ENCODE results near the gene CAMKK2. TPM values are rescaled to one million over a fixed set of nuclear protein-coding genes. Genes with fewer than 3 reads are reported as not detected.
"Not testable (repeated sequence)": the region's sequence is repeated elsewhere in the genome, so short reads cannot be mapped to it uniquely, and the experiment has no call there.

The CAMKK2 gene
- total RNA-seq: 50.5 TPM
- long read RNA-seq, transcript CAMKK2-208 (16 exons, 2,006 nt): major isoform, 71 of 174 reads
- long read RNA-seq, partial matches to known transcripts: 28 of 174 reads
- long read RNA-seq, other reads (novel, unspliced or antisense): 71 of 174 reads

DNA sequence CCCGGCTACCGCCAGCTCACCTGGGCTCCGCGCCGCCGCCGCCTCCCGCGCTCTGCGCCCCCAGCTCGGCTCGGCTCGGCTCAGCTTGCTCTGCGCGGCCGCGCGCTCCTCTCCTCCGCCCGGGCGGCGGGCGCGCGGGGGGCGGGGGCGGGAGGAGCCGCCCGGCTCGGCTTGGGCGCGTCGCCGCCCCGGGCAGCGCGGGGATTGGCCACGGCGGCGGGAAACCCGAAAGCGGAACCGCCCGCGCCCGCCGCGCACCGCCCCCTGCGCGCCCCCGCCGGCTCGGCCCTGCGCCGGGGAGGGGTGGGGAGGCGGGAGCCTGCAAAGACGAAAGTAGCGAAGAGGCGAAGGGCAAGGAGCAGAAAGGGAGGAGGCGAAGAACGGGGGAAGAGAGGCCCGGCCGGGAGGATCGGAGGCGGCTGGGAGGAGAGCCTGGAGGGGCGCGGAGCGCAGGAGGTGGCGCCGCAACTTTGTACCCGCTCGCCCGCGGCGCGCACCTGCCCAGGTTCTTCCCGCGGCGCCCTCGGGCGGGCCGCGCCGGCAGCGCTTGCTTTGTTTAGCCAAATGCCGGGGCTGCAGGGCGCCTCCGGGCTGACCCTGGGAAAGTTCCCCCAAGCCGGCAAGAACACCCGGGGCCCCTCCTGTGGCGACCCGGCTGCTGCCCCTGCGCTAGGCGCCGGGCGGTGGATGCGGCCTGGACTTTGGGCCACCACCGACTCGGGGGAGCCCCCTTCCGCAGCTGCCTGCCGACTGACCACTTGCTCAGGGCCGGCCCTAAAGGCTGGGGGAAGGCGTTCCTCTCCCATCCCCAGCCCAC is at the start of gene CAMKK2:
Gene CAMKK2, minus strand, starts transcription at position 92 of the 817 bp plus-strand sequence. CDS start 22,183 bp downstream, outside the sequence.
- peak; percentile 95 for DNase-seq (ENCODE audit: low spot score)

DNA sequence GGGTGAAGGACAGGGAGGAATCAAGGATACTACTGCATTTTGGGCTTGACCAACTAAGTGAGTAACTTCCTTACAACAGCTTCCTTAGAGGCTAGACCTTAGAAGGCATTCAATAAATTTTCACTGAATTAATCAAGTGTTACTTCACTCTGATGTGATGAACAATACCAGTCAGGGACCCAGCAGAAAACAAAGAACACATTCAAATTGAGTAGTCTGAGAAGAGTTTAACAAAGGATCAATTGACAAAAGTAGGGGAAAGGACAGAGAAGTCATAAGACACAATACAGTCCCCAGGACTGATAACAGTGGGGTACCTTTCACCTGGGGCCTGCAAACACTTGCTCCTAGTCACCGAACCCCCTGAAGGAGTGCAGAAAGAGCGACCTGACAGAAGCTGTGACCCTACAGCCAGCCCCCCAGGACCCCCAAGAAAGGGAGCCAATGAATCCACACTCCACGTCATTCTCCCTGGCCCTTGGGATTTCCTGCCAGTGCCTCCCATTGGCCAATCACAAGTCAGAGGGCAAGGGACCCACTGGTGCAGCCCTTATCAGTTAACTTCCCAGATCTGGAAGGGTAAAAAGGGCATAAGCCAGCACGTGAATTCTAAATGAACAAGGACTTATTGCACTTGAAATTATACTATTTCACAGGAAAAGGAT is 48.8 kb upstream of the CAMKK2 start:
- no peak for DNase-seq (ENCODE audit: low spot score)

DNA sequence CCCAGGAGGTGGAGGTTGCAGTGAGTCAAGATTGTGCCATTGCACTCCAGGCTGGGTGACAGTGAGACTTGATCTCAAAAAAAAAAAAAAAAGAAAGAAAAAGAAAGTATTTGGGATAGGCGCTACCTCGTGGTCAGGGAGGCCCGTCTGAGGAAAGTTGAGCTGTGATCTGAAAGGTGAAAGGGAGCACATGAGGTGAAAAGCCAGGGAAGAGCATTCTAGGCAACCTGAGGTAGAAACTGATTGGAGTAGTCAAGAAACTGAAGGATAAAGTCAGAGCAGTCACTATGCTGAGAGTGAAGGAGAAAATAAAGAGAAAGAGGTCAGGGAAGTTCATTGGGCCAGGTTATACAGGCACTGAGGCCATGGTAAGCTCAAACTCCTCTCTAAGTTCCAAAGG is 48.0 kb upstream of the CAMKK2 start:
- DNase-seq (ENCODE audit: low spot score): no peak

GRCh38 chr12:121337416-121337815 is 40.9 kb upstream of the CAMKK2 start:
- DNase-seq (ENCODE audit: low spot score): no peak

- DNase-seq (ENCODE audit: low spot score): no peak
These were observed 38.2 kb upstream of the CAMKK2 start for GRCh38 chr12:121334513-121335343.

- no peak for DNase-seq (ENCODE audit: low spot score)
These were observed 37.2 kb upstream of the CAMKK2 start for GRCh38 chr12:121333747-121334146.

GRCh38 chr12:121331248-121331647 is 34.7 kb upstream of the CAMKK2 start:
- no peak for DNase-seq (ENCODE audit: low spot score)

DNA sequence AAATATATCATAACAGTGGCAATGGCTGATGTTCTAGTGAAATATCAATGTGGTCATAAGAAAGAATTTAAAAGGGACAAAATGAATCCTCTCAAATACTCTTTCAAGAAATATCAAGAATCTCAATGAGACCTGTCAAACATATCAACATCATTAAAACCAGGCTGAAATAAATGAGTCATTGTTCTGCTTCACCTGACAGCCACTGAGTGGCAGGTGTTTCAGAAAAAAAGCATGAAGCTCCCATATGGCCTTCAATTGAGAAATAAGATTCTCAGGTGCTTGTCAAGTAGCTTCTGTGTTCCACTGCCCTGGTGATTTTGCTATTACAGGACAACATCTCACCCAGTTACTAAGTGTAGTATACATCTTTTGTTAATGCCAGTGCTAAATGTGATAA is 34.2 kb upstream of the CAMKK2 start:
- DNase-seq (ENCODE audit: low spot score): no peak

GRCh38 chr12:121330195-121330594 is 33.7 kb upstream of the CAMKK2 start:
- no peak for DNase-seq (ENCODE audit: low spot score)

DNA sequence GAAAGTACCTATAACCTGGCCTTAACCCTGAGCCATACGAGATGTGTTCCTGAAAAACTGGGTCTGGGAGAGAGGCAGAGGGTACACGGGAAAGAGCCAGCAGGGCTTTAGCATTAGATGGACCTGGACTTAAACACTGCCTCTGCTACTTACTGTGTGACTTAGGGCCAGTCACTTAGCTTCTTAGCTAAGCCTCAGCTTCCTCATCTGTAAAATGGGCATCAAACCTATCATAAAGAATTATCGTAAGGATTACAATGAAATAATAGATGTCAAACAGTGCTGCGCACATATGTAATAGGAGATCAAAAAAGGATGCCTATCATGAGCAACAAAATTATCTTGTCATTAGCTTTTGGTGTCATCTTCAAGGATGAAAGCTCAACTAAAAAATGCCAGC is 32.1 kb upstream of the CAMKK2 start:
- DNase-seq (ENCODE audit: low spot score): no peak

DNA sequence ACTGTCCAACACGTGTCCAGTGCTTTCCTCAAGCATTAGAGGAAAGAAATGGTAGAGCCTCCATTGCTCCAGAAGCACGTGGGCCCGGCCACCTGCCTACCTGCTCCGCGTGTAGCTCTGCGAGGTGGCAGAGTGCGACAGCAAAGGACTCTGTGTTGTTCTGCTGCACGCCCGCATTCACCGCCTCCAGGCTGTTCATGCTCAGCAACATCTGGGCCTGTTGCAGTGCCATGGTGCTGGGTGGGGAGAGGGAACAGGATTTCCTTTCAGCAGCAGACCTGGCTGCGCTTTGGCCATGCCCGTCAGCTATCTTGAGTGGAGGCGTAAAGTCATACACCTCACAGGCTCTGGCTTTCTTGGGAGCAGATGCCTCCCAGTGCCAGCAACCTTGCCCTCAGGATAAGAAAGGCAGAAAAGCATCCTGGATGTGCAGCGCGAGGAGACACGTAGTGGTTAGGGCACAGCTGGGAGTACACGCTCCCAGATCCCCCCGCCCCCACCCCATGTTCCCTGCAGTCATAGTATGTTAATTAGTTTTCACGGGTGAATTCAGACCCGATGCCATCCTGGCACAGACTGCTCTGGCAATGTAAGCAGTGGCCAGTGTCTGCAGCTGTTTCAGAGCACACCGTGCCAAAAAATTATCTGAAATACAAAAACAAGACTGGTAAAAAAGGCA is 30.6 kb upstream of the CAMKK2 start:
- no peak for DNase-seq (ENCODE audit: low spot score)

DNA sequence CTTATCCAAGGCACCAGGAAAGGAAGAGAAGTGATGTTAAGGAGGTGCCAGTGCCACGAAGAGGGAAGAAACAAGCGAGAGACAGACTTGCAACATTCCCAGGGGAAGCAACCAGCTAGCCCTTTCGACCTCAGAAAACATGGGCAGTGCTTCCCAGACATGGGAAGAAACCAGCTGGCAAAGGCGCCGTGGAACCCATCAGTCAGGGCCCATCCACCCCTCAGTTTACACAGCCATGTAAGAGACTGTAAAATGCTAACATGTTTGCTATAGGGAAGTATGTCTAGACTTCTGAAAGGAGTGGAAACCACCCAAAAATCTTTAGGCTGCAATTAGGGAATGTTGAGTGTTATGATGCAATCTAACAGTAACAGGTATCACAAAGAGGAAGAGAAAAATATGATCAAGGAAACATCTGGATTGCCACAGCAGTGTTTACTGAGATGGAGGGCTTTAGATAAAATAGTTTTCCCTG is 29.4 kb upstream of the CAMKK2 start:
- no peak for DNase-seq (ENCODE audit: low spot score)

GRCh38 chr12:121323908-121324307 is 27.4 kb upstream of the CAMKK2 start:
- no peak for DNase-seq (ENCODE audit: low spot score)

DNA sequence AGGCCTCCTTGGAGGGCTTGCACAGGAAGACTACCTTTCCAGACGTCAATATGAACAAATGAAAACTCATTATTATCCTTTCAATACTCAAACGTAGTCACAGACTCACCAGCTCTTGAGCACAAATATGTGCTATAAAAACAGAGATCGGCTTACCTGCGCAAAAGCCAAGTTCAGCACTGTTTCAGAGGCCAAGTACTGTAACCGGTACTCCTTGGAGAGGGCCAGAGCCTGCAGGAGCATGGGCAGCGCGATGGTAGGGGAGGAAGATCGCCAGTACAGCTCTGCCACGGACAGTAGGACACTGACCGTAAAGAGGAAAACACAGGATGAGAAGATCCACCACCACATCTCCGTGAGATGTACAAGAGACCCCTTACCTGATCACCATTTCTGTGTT is 21.6 kb upstream of the CAMKK2 start:
- no peak for DNase-seq (ENCODE audit: low spot score)

GRCh38 chr12:121314431-121314830 is 17.9 kb upstream of the CAMKK2 start:
- DNase-seq (ENCODE audit: low spot score): no peak

DNA sequence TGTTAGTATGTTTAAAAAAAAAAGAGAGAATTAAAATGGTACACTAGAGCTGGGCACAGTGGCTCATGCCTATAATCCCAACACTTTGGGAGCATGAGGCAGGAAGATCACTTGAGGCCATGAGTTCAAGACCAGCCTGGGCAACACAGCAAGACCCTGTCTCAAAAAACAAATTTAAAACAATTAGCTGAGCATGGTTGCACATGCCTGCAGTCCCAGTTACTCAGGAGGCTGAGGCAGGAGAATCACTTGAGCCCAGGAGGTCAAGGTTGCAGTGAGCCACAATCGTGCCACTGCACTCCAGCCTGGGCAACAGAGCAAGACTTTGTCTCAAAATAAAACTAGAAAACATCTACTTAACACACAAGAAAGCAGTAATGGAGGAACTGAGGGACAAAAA is 13.7 kb upstream of the CAMKK2 start:
- not testable (repeated sequence) for DNase-seq (ENCODE audit: low spot score)

- peak; percentile 6 for DNase-seq (ENCODE audit: low spot score)
These were observed 10.9 kb upstream of the CAMKK2 start for GRCh38 chr12:121307397-121307796.

DNA sequence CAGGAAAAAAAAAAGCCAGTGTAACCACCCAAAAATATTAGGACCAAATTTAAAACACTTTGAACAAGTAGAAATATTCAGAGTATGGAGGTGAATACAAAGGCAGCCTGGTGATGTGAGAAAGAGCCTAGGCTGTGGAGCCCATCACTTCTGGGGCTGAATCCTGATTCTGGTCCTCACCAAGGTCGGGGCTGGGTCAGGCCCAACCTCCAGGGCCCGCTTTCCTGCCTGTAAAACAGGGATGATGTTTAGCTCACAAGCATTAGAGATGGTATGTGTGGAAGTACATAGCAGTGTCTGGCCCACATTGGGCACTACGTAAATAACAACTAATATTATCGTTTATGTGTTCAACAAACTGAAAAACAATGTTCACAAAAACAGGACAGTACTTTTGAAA is 7.8 kb upstream of the CAMKK2 start:
- DNase-seq (ENCODE audit: low spot score): peak; percentile 64

GRCh38 chr12:121301876-121302275 is 5.4 kb upstream of the CAMKK2 start:
- no peak for DNase-seq (ENCODE audit: low spot score)

DNA sequence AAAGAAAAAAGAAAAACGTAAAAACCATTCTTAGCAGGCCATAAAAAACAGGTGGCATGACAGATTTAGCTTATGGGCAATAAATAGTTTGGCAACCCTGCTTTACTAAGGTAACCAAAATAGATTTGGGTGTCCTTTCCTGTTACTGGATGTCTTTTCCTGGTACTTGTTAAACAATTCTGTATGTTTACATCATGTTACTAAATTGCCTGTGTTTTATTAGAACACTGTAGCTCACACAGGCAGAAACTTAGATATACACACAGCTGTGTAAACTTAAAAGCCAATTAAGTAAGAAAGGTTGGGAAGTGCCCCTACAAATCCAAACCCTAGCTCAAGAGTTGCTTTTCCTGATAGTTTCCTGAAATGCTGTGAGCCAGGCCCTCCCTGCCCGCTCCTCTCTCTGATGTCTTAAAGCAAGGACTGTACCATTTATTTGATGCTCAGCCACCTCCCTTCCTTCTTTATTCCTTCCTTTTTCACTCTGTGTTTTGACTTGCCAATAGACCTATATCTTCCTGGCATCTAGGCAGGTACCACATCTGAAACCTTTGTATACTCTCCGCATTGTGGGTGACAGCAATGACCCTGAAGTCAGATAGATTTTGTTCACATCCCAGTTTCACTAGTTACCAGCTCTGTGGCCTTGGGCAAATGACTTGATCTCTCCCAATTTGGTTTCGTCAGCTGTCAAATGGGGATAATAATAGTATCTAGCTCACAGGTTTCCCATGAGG is 3.7 kb upstream of the CAMKK2 start:
- DNase-seq (ENCODE audit: low spot score): peak; percentile 83

Measured in mesenteric fat pad (tissue), 1 donor.